Stimulated activated CD4-positive, alpha-beta T cell treated with anti-CD3 and anti-CD28 coated beads, Interleukin-15, amount 100 ng/mL, for 24 hours (primary cell): Measurements from ENCODE around the gene RYR1.

ENCODE experiments used
- DNase-seq: peaks from one replicate; pipeline ENCODE4 v3.0.0-alpha.2; 2020

The RYR1 gene

GRCh38 chr19:38519168-38519567 is 85.7 kb downstream of the RYR1 start:
- DNase-seq, result no peak

DNA sequence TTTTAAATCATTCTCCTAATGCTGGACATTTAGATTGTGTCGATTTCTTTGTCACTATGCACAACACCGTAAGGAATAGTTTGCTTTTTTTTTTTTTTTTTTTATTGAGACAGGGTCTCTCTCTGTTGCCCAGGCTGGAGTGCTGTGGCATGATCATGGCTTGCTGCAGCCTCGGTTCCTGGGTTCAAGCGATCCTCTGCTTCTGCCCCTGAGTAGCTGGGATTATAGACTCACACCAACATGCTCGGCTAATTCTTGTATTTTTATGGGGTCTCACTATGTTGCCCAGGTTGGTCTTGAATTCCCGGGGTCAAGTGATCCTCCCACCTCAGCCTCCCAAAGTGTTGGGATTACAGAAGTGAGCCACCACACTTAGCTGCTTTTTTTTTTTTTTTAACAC is 86.5 kb downstream of the RYR1 start:
- no peak for DNase-seq

DNA sequence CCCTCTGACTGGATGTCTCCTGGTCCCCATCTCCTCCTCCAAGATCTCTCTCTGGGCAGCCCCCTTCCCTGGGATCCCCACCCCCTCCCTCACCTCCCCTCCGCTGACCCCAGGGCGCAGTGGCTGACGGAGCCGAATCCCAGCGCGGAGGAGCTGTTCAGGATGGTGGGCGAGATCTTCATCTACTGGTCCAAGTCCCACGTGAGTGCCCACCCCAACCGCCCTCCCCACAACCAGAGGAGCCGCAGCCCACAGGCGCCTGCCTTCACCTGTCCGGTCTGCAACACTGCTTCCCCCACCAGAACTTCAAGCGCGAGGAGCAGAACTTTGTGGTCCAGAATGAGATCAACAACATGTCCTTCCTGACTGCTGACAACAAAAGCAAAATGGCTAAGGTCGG is 89.4 kb downstream of the RYR1 start:
- no peak for DNase-seq

GRCh38 chr19:38523319-38523718 is 89.8 kb downstream of the RYR1 start:
- no peak for DNase-seq

- no peak for DNase-seq
Measured at GRCh38 chr19:38524369-38524768, 90.9 kb downstream of the RYR1 start.

GRCh38 chr19:38524994-38525634 is 91.6 kb downstream of the RYR1 start:
- DNase-seq, result no peak

DNA sequence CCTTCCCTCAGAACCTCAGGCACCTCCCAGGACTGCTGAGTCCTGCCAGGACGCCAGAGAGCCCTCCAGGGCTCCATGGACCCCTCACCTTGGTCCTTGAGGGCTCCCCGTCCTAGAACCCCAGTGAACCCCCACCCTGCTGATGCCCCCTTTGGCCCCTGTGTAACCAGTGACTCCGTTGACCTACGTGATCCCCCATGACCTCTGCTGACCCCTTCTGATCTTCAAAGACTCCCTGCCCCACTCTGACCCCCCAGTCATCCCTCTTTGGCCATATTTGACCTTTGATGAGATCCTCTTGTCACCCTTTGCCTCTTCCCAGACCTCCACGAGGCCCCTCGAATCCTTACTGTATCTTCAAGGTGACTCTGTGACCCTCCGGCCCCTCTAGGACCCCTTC is 92.9 kb downstream of the RYR1 start:
- DNase-seq, result no peak

DNA sequence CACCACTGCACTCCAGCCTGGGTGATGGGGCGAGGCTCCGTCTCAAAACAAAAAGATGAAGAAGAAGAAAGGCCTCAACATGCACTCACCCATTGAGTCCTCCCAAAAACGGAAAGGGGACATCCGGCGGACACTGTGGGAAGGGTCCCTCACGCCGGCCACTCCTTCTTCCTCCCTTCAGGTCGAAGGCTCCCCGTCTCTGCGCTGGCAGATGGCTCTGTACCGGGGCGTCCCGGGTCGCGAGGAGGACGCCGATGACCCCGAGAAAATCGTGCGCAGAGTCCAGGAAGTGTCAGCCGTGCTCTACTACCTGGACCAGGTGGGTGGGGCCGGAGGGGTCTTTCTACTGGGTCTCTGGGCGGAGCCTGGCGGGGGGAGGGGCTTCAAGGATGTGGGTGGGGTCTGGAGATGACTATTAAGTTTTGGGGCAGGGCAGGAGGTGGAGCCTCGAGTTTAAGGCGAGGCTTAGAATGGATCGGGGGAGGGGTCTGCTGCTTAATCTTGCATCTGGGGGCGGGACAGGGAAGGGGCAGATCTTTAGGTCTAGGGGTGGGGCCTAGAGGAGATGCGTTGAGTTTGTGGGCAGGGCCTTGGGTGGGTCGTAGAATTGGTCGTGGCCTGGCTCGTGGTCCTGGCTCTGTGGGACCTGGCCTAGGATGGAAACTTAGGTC is 94.1 kb downstream of the RYR1 start:
- DNase-seq, result peak; percentile 30

- no peak for DNase-seq
Measured at GRCh38 chr19:38528213-38528755, 94.8 kb downstream of the RYR1 start.

DNA sequence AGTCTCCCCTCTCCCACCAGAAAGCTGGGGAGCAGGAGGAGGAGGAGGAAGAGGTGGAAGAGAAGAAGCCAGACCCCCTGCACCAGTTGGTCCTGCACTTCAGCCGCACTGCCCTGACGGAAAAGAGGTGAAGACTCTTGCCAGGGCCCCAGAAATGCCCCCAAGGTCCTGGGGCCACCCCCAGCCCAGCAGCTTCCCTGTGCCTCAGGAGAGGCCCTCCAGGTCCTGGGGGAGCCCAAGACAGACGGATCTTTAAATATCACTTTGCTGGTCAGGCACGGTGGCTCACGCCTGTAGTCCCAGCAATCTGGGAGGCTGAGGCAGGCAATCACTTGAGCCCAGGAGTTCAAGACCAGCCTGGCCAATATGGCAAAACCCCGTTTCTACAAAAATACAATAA is 95.4 kb downstream of the RYR1 start:
- DNase-seq, result no peak

GRCh38 chr19:38531515-38531914 is 98.0 kb downstream of the RYR1 start:
- no peak for DNase-seq

DNA sequence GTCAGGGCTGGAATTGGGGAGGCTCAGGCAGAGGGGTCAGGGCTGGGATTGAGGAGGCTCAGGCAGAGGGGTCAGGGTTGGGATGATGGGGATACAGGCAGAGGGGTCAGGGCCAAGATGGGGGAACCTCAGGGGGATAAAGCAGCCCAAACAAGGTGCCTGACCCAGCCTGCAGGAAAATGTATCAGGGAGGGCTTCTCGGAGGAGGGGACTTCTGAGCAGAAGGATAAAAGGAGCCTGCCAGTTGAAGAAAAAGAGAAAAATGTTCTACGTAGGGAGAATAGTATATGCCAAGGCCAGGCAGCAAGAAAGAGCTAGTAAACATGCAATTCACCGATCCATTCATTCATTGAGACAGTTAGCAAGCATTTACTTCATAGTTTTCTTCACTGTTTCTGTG is 99.4 kb downstream of the RYR1 start:
- DNase-seq, result no peak

DNA sequence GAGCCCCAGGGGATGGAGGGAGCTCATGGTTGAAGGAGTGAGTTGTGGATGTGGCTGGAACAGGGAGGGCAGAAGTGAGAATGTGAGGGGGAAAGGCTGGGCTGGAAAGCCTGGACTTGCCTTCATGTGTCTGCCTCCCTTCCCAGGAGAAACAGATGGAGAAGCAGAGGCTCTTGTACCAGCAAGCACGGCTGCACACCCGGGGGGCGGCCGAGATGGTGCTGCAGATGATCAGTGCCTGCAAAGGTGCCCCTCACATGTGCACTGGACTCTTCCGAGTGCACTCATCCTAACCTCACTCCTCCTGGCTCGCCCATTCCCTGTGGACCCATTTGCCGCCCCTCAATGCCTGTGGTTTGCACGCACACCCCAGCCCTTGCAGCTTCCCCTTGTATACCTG is 101.1 kb downstream of the RYR1 start:
- DNase-seq, result no peak

- DNase-seq, result no peak
Measured at GRCh38 chr19:38535212-38535611, 101.7 kb downstream of the RYR1 start.

GRCh38 chr19:38537071-38537936 is 103.8 kb downstream of the RYR1 start:
- no peak for DNase-seq

GRCh38 chr19:38538386-38538785 is 104.9 kb downstream of the RYR1 start:
- no peak for DNase-seq

- peak; percentile 48 for DNase-seq
Measured at GRCh38 chr19:38538793-38539528, 105.5 kb downstream of the RYR1 start.

DNA sequence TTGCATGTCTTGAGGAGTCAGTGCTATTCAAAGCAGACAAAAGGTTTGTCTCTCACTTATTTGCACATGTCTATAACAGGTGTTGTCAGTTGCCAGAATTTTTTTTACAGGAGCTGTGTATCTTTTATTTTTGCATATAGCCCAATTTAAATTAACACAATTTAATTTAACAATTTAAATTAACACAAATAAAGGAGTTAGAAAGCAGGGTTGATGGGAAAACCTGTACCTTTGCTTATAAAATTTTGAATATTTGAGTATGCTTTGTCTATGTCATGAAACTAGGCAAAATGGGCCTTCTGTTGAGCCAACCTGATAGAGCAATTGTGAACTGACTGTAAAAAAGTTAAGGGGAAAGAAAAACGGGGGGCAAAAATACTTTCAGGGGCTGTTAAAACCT is 106.3 kb downstream of the RYR1 start:
- no peak for DNase-seq

GRCh38 chr19:38542040-38542439 is 108.5 kb downstream of the RYR1 start:
- no peak for DNase-seq

DNA sequence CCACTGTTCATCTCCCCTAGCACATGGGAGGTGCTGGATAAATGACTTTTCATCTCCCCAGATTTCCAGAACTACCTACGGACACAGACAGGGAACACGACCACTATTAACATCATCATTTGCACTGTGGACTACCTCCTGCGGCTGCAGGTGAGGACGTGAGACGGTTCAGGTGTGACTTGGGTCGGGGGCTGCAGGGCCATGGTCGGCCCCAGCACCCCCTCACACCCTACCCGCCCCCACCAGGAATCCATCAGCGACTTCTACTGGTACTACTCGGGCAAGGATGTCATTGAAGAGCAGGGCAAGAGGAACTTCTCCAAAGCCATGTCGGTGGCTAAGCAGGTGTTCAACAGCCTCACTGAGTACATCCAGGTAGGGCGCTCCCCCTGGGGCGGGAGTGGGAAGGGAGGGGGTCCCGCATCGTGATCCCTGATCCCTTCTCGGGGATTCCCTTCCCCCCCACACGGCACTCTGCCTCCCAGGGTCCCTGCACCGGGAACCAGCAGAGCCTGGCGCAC is 109.9 kb downstream of the RYR1 start:
- DNase-seq, result no peak

GRCh38 chr19:38543807-38544568 is 110.5 kb downstream of the RYR1 start:
- DNase-seq, result peak; percentile 54
